CD4-positive, alpha-beta T cell (primary cell): Measurements from ENCODE around the gene F10. TPM values are rescaled to one million over a fixed set of nuclear protein-coding genes. Genes with fewer than 3 reads are reported as not detected.

Source experiments
- ATAC-seq: fragments of 200-7000 bp; cut with Tn5 transposase; one replicate; pipeline ENCODE4 v1.10.0; 2022; ENCODE audit warnings: mild to moderate bottlenecking; ENCODE audit not compliant: poor library complexity
- CTCF ChIA-PET: fragments of 350-600 bp; sonication (Branson Sonifier 250); formaldehyde crosslinking; loops from one replicate; lab custom pipeline; 2021; ENCODE audit warnings: antibody characterized with exemption, inconsistent platforms; lab: Charles Lee
- POLR2A ChIA-PET: fragments of 350-600 bp; sonication (Branson Sonifier 250); formaldehyde crosslinking; loops from one replicate; lab custom pipeline; 2021; ENCODE audit warnings: antibody characterized with exemption, inconsistent platforms; lab: Charles Lee
- DNase-seq, 14 experiments: peaks; one replicate each; pipeline ENCODE4 v3.0.0-alpha.2; 2013 to 2020; ENCODE audit warnings: mixed read lengths in 2 of 14
- H3K27ac ChIP-seq, 2 donors: one replicate each; pipeline versions ENCODE4 v1.5.1 to v1.7.0; 2013; ENCODE audit warnings: low read length in 2 of 2, low read depth in 1 of 2, mild to moderate bottlenecking in 1 of 2
- H3K27me3 ChIP-seq, 2 experiments: 1 replicate in 1 of 2; 2 replicates in 1 of 2; pipeline versions ENCODE4 v1.6.1 to v1.7.0; 2013; ENCODE audit warnings: low read length in 2 of 2, control low read depth in 1 of 2, mild to moderate bottlenecking in 1 of 2, moderate library complexity in 1 of 2; ENCODE audit not compliant: insufficient read depth in 2 of 2, control insufficient read depth in 1 of 2
- H3K36me3 ChIP-seq: one replicate; pipeline ENCODE4 v1.6.1; 2013; ENCODE audit warnings: low read length, control low read depth; ENCODE audit not compliant: insufficient read depth
- H3K4me1 ChIP-seq: one replicate; pipeline ENCODE4 v1.6.1; 2013; ENCODE audit warnings: low read length, control low read depth; ENCODE audit not compliant: insufficient read depth
- H3K4me3 ChIP-seq: one replicate; pipeline ENCODE4 v1.5.1; 2013; ENCODE audit warnings: mild to moderate bottlenecking, low read length, moderate library complexity
- H3K9me3 ChIP-seq, 2 experiments: 1 replicate in 1 of 2; 2 replicates in 1 of 2; pipeline versions ENCODE4 v1.6.1 to v1.7.0; 2013; ENCODE audit warnings: low read length in 2 of 2, mild to moderate bottlenecking in 2 of 2, control low read depth in 1 of 2, moderate library complexity in 1 of 2; ENCODE audit not compliant: control insufficient read depth in 1 of 2, insufficient read depth in 1 of 2
- H3K27ac Mint-ChIP-seq: one replicate; pipeline ENCODE4 v1.8.0; 2020; ENCODE audit warnings: mixed read lengths
- H3K27me3 Mint-ChIP-seq: one replicate; pipeline ENCODE4 v1.8.0; 2021; ENCODE audit warnings: mixed read lengths
- H3K36me3 Mint-ChIP-seq: one replicate; pipeline ENCODE4 v1.8.0; 2021; ENCODE audit warnings: low read depth, mixed read lengths
- H3K4me1 Mint-ChIP-seq: one replicate; pipeline ENCODE4 v1.8.0; 2021; ENCODE audit warnings: low read depth, mixed read lengths
- H3K4me3 Mint-ChIP-seq: one replicate; pipeline ENCODE4 v1.8.0; 2020; ENCODE audit warnings: mild to moderate bottlenecking, mixed read lengths
- H3K9me3 Mint-ChIP-seq: one replicate; pipeline ENCODE4 v1.8.0; 2020; ENCODE audit warnings: mixed read lengths
- CTCF ChIP-seq: fragments of 200-600 bp; IDR thresholded peaks from one replicate; pipeline ENCODE4 v1.8.0; 2022; ENCODE audit warnings: antibody characterized with exemption, mild to moderate bottlenecking
- intact Hi-C, 2 experiments: fragments of 100-400 bp; cut with DNase I in 1 of 2; cut with micrococcal nuclease in 1 of 2; formaldehyde crosslinking; loops; one replicate each; pipeline versions ENCODE4 v1.15.1 to v1.9.0; 2023 to 2025; cut with DNase I, micrococcal nuclease
- total RNA-seq, 174 experiments: library from RNA in 2 of 174; stranded (reverse) in 2 of 174; gene quantifications; one replicate each; pipeline ENCODE4 v1.2.3 and lab custom pipeline; 2021 to 2026

The F10 gene
- total RNA-seq, 2 experiments from 2014 or later: not detected

GRCh38 chr13:113087923-113088690, 34.5 kb upstream of the F10 start:
- intact Hi-C loops: no loop called here
- Mint-ChIP-seq H3K4me3 (no peak overlapping the region), H3K36me3 (peaks cover 16% of the 10 kb centered on the region), H3K9me3 (no peaks in the 10 kb centered on the region), H3K27me3 (no peaks in the 10 kb centered on the region), H3K4me1 (no peaks in the 10 kb centered on the region), H3K27ac (no peak overlapping the region)
- peaks cover 0 to 5% of the 10 kb centered on the region in 2 experiments for H3K9me3 ChIP-seq
- ATAC-seq: no peak
- no peaks in the 10 kb centered on the region for H3K4me1 ChIP-seq
- CTCF ChIA-PET: no interaction called here
- no peak for TF ChIP-seq CTCF
- no peak overlapping the region for H3K4me3 ChIP-seq
- H3K36me3 ChIP-seq: peaks cover 2% of the 10 kb centered on the region
- no peak for DNase-seq
- POLR2A ChIA-PET: no interaction called here
- no peak overlapping the region for H3K27ac ChIP-seq
- no peaks in the 10 kb centered on the region for H3K27me3 ChIP-seq

DNA sequence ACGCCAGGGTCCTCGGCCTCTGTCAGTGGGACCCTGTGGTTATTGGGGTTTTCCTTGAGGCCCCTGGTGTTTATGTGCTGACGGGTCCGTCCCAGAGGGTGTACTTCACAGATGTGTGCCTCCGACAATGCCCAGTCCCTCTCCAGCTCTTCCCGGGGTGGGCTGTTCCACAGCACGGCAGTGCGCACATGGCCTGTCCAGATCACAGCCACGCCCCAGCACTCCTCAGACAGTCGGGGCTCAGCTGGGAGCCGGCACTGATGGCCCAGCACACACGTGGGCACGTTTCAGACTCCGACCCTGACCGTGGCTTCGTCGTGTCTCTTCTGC, 33.9 kb upstream of the F10 start:
- ATAC-seq (no peak), DNase-seq (no peak)
- H3K9me3 ChIP-seq: peaks cover 0 to 5% of the 10 kb centered on the region in 2 experiments
- H3K36me3 ChIP-seq: peaks cover 2% of the 10 kb centered on the region
- no peak overlapping the region for H3K27ac ChIP-seq
- intact Hi-C loops: no loop called here
- no peaks in the 10 kb centered on the region for H3K27me3 ChIP-seq
- Mint-ChIP-seq H3K4me1 (no peaks in the 10 kb centered on the region), H3K27me3 (no peaks in the 10 kb centered on the region), H3K27ac (no peak overlapping the region), H3K36me3 (peaks cover 16% of the 10 kb centered on the region), H3K9me3 (no peaks in the 10 kb centered on the region), H3K4me3 (no peak overlapping the region)
- TF ChIP-seq CTCF: no peak
- ChIA-PET POLR2A (no interaction called here), CTCF (no interaction called here)
- no peaks in the 10 kb centered on the region for H3K4me1 ChIP-seq
- H3K4me3 ChIP-seq: no peak overlapping the region

DNA sequence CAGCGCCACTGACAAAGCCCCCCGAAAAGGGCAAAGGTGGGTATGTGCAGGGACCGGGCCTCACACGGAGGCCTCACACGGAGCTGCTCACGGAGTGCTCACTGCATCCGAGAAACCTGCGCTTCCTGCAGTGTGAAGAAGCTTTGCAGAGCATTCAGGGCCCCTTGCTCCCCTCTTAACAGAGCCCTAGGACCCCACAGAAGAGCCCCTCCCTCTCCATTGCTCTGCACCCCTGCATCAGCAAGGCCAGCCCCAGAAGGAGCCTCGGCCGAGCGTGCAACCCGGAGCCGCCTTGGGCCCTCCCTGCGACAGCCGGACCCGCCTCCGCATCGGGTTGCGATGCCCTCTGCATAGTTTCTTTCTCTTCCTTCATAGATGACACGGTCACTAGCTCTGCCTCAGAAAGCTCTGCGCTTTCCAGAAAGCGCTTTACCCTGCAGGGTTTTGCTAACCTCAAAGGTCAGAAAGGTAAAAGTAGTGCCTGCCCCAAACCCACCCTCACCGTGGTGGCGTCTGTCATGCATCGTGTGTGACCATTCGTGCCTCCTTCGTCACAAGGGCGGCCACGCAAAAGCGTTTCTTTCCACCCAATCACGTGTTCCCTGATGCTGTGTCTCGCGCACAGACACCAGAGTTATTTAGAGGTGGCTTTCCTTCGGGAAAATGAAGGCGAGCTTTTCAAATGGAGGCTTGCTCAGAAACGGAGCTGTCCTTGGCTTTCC, 32.7 kb upstream of the F10 start:
- no peaks in the 10 kb centered on the region for H3K27me3 Mint-ChIP-seq
- ChIA-PET POLR2A (no interaction called here), CTCF (interaction anchor here (0.9 kb wide), 1 partner anchor 9 kb away, joined by 3 read pairs; no protein-coding TSS in a partner anchor)
- H3K36me3 Mint-ChIP-seq: peaks cover 16% of the 10 kb centered on the region
- Histone ChIP-seq H3K27ac (no peak overlapping the region), H3K9me3 (no peaks in the 10 kb centered on the region), H3K36me3 (peaks cover 2% of the 10 kb centered on the region), H3K4me3 (no peak overlapping the region), H3K27me3 (no peaks in the 10 kb centered on the region), H3K4me1 (no peaks in the 10 kb centered on the region)
- DNase-seq (no peak), ATAC-seq (no peak)
- H3K4me1 Mint-ChIP-seq: no peaks in the 10 kb centered on the region
- no peak overlapping the region for H3K27ac Mint-ChIP-seq
- H3K9me3 Mint-ChIP-seq: no peaks in the 10 kb centered on the region
- TF ChIP-seq CTCF: no peak
- no peak overlapping the region for H3K4me3 Mint-ChIP-seq
- intact Hi-C loops: no loop called here
